Fibroblast of skin of left biceps (primary cell): ENCODE results near the gene CXCR5.

ENCODE experiments used
- DNase-seq, 2 experiments: peaks; one replicate each; pipeline ENCODE4 v3.0.0-alpha.2; 2013; ENCODE audit warnings: low read depth in 2 of 2

CXCR5 gene

GRCh38 chr11:118876286-118876685 lies 7.4 kb upstream of the CXCR5 start:
- DNase-seq: no peak

- DNase-seq: no peak
Observed at GRCh38 chr11:118877487-118878162, 6.1 kb upstream of the CXCR5 start.

GRCh38 chr11:118878163-118878563 lies 5.5 kb upstream of the CXCR5 start:
- no peak for DNase-seq

- no peak for DNase-seq
Observed at GRCh38 chr11:118881228-118881627, 2.5 kb upstream of the CXCR5 start.

GRCh38 chr11:118882491-118882890 lies 1.2 kb upstream of the CXCR5 start:
- DNase-seq: no peak

- DNase-seq: no peak
Observed at GRCh38 chr11:118883004-118883367, 706 bp upstream of the CXCR5 start.

GRCh38 chr11:118884875-118885274 lies 1.2 kb downstream of the CXCR5 start:
- no peak for DNase-seq

GRCh38 chr11:118885319-118885718 lies 1.6 kb downstream of the CXCR5 start:
- DNase-seq: no peak

GRCh38 chr11:118885831-118886565 lies 2.3 kb downstream of the CXCR5 start:
- no peak for DNase-seq

- no peak for DNase-seq
Observed at GRCh38 chr11:118886681-118887111, 3.0 kb downstream of the CXCR5 start.

- no peak for DNase-seq
Observed at GRCh38 chr11:118887206-118887605, 3.5 kb downstream of the CXCR5 start.

GRCh38 chr11:118888398-118888797 lies 4.7 kb downstream of the CXCR5 start:
- no peak for DNase-seq

GRCh38 chr11:118889797-118890196 lies 6.1 kb downstream of the CXCR5 start:
- DNase-seq: no peak

GRCh38 chr11:118892514-118892913 lies 8.8 kb downstream of the CXCR5 start:
- DNase-seq: no peak

- DNase-seq: no peak
Observed at GRCh38 chr11:118892964-118893363, 9.3 kb downstream of the CXCR5 start.

- DNase-seq: no peak
Observed at GRCh38 chr11:118893662-118894061, 10.0 kb downstream of the CXCR5 start.

GRCh38 chr11:118894192-118894591 lies 10.5 kb downstream of the CXCR5 start:
- DNase-seq: no peak

- DNase-seq: no peak
Observed at GRCh38 chr11:118895093-118896039, 11.7 kb downstream of the CXCR5 start.

- no peak for DNase-seq
Observed at GRCh38 chr11:118896472-118896913, 12.8 kb downstream of the CXCR5 start.

- DNase-seq: no peak
Observed at GRCh38 chr11:118896921-118897591, 13.4 kb downstream of the CXCR5 start.

GRCh38 chr11:118897721-118898310 lies 14.1 kb downstream of the CXCR5 start:
- DNase-seq: no peak
